Activated naive CD4-positive, alpha-beta T cell treated with anti-CD3 and anti-CD28 coated beads, Interleukin-2, amount 50 U/mL, for 16 hours (primary cell): ENCODE data around the gene PCOLCE2.

Experiments
- DNase-seq: peaks from one replicate; pipeline ENCODE4 v3.0.0-alpha.2; 2020

The PCOLCE2 gene

GRCh38 chr3:142808103-142808917 is 80.6 kb downstream of the PCOLCE2 start:
- DNase-seq, result no peak

GRCh38 chr3:142802891-142803290 is 86.0 kb downstream of the PCOLCE2 start:
- no peak for DNase-seq

GRCh38 chr3:142801746-142802145 is 87.1 kb downstream of the PCOLCE2 start:
- DNase-seq, result no peak

GRCh38 chr3:142796823-142797222 is 92.1 kb downstream of the PCOLCE2 start:
- DNase-seq, result no peak

- DNase-seq, result no peak
These were observed 93.6 kb downstream of the PCOLCE2 start for GRCh38 chr3:142795332-142795731.

GRCh38 chr3:142794508-142794907 is 94.4 kb downstream of the PCOLCE2 start:
- DNase-seq, result no peak

GRCh38 chr3:142787719-142788118 is 101.2 kb downstream of the PCOLCE2 start:
- no peak for DNase-seq

- no peak for DNase-seq
These were observed 102.9 kb downstream of the PCOLCE2 start for GRCh38 chr3:142785996-142786395.

GRCh38 chr3:142784228-142784627 is 104.7 kb downstream of the PCOLCE2 start:
- no peak for DNase-seq

- no peak for DNase-seq
These were observed 106.3 kb downstream of the PCOLCE2 start for GRCh38 chr3:142782616-142783015.

- no peak for DNase-seq
These were observed 109.3 kb downstream of the PCOLCE2 start for GRCh38 chr3:142779591-142779990.

- DNase-seq, result no peak
These were observed 110.3 kb downstream of the PCOLCE2 start for GRCh38 chr3:142778541-142778940.

- no peak for DNase-seq
These were observed 111.0 kb downstream of the PCOLCE2 start for GRCh38 chr3:142777927-142778326.

GRCh38 chr3:142768338-142768737 is 120.5 kb downstream of the PCOLCE2 start:
- no peak for DNase-seq
